Large intestine (tissue), 3 donors: ENCODE data around the gene OR6K6. TPM values are rescaled to one million over a fixed set of nuclear protein-coding genes. Genes with fewer than 3 reads are reported as not detected.

Experiments
- DNase-seq, 2 donors: peaks; one replicate each; pipeline versions ENCODE4 v3.0.0 to v3.0.0-alpha.2; 2013
- H3K27ac ChIP-seq: one replicate; pipeline ENCODE4 v1.5.1; 2013; ENCODE audit warnings: low read length
- H3K27me3 ChIP-seq: 2 replicates; pipeline ENCODE4 v1.6.1; 2013; ENCODE audit warnings: low read length; ENCODE audit not compliant: control insufficient read depth, insufficient read depth
- H3K36me3 ChIP-seq: 2 replicates; pipeline ENCODE4 v1.6.1; 2013; ENCODE audit warnings: low read length; ENCODE audit not compliant: control insufficient read depth, insufficient read depth
- H3K4me1 ChIP-seq: one replicate; pipeline ENCODE4 v1.6.1; 2013; ENCODE audit warnings: low read length; ENCODE audit not compliant: control insufficient read depth, insufficient read depth
- H3K4me3 ChIP-seq: one replicate; pipeline ENCODE4 v1.5.1; 2013; ENCODE audit warnings: low read length
- H3K9me3 ChIP-seq: one replicate; pipeline ENCODE4 v1.6.1; 2013; ENCODE audit warnings: mild to moderate bottlenecking, low read depth, low read length, moderate library complexity; ENCODE audit not compliant: control insufficient read depth
- WGBS: methylation state at CpG from one replicate; pipeline ENCODE4 v1.1.5; 2013; ENCODE audit warnings: low lambda C conversion rate; ENCODE audit not compliant: insufficient coverage; 5-methylcytosine and 5-hydroxymethylcytosine counted together
- polyA plus RNA-seq: library from polyadenylated mRNA; unstranded; fragments of 120-200 nt; gene quantifications from one replicate; pipeline ENCODE4 v1.2.1, GENCODE V29; 2013

The OR6K6 gene
- polyA plus RNA-seq, 1 donor, result not detected

DNA sequence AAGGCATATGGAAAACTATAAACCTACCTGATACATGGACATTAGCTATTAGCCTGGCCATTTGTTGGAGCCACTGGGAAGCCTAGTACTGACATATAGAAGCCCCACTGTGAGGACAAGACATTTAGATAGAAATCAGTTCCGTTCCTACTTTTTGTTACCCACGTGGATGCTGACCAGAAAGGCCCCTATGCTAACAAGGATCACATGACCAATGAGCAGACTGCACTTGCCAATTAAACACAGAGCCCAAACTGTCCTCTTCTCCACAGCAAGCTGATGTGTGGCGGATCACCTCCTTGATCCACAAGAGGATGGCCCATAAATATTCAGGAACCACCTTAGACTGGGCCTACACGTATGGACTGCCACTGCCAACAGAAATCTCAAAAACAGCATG lies 22.8 kb upstream of the OR6K6 start:
- no peaks in the 10 kb centered on the region for H3K9me3 ChIP-seq
- no peak overlapping the region for H3K27ac ChIP-seq
- no peak for DNase-seq
- no peaks in the 10 kb centered on the region for H3K27me3 ChIP-seq
- H3K4me3 ChIP-seq, result no peak overlapping the region
- no CpG with 5 or more reads among the region's 4 CpGs for WGBS
- no peaks in the 10 kb centered on the region for H3K36me3 ChIP-seq
- H3K4me1 ChIP-seq, result no peaks in the 10 kb centered on the region

- DNase-seq, result no peak
- no peak overlapping the region for H3K27ac ChIP-seq
- no peaks in the 10 kb centered on the region for H3K27me3 ChIP-seq
- WGBS, result 60% methylated on average over 1 of the region's 2 CpGs
- H3K36me3 ChIP-seq, result no peaks in the 10 kb centered on the region
- no peak overlapping the region for H3K4me3 ChIP-seq
- H3K4me1 ChIP-seq, result no peaks in the 10 kb centered on the region
- no peaks in the 10 kb centered on the region for H3K9me3 ChIP-seq
These were observed 22.0 kb upstream of the OR6K6 start for GRCh38 chr1:158732524-158732923.

- H3K9me3 ChIP-seq, result no peaks in the 10 kb centered on the region
- no peaks in the 10 kb centered on the region for H3K36me3 ChIP-seq
- no peak overlapping the region for H3K27ac ChIP-seq
- H3K4me1 ChIP-seq, result no peaks in the 10 kb centered on the region
- DNase-seq, result no peak
- no peak overlapping the region for H3K4me3 ChIP-seq
- no peaks in the 10 kb centered on the region for H3K27me3 ChIP-seq
These were observed 18.7 kb upstream of the OR6K6 start for GRCh38 chr1:158735848-158736247.

- Histone ChIP-seq H3K27ac (no peak overlapping the region), H3K36me3 (no peaks in the 10 kb centered on the region), H3K4me3 (no peak overlapping the region), H3K9me3 (no peaks in the 10 kb centered on the region), H3K4me1 (no peaks in the 10 kb centered on the region), H3K27me3 (no peaks in the 10 kb centered on the region)
- WGBS, result no CpG with 5 or more reads among the region's 9 CpGs
- DNase-seq, result no peak
These were observed 2.3 kb upstream of the OR6K6 start for GRCh38 chr1:158752155-158752712.

- Histone ChIP-seq H3K9me3 (no peaks in the 10 kb centered on the region), H3K27me3 (no peaks in the 10 kb centered on the region), H3K36me3 (no peaks in the 10 kb centered on the region), H3K4me3 (no peak within 1 kb of the TSS), H3K27ac (no peak within 1 kb of the TSS), H3K4me1 (no peaks in the 10 kb centered on the region)
- DNase-seq, result no peak
- no CpG with 5 or more reads among the region's 6 CpGs for WGBS
These were observed 17.7 kb downstream of the OR6K6 start, which contains the start of gene OR6N1 for GRCh38 chr1:158771950-158772866. TSS of gene OR6N1 (minus strand) at chr1:158772195. CDS start at chr1:158766682, 5,513 bp downstream.

- Histone ChIP-seq H3K27me3 (no peaks in the 10 kb centered on the region), H3K4me3 (no peak within 1 kb of the TSS), H3K9me3 (no peaks in the 10 kb centered on the region), H3K4me1 (no peaks in the 10 kb centered on the region), H3K27ac (no peak within 1 kb of the TSS), H3K36me3 (no peaks in the 10 kb centered on the region)
- DNase-seq, result no peak
These were observed 26.6 kb downstream of the OR6K6 start, which contains the start of gene OR6N2 for GRCh38 chr1:158781104-158781503. TSS of gene OR6N2 (minus strand) at chr1:158781204. CDS start at chr1:158777635, 3,569 bp downstream.

DNA sequence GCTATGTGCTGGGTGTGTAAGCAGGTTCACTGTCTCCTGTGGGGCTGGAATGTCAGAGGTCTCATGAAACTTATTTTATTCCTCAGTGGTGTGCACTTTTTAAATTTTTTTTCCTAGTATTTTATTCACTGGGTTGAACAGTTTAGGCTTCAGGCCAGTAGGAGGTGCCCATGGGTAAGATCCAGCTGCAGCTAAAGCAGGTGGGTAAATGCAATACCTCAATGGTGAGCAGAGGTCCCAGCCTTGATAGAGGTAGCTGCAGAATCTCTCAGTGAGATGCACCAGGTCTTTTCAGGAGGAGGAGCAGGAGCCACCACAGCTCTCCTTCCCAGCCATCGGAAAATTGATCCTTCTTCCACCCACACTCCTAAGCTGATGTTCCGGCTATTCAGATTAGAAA lies 39.1 kb downstream of the OR6K6 start:
- no peak overlapping the region for H3K4me3 ChIP-seq
- DNase-seq, result no peak
- no peaks in the 10 kb centered on the region for H3K27me3 ChIP-seq
- no peaks in the 10 kb centered on the region for H3K4me1 ChIP-seq
- H3K36me3 ChIP-seq, result no peaks in the 10 kb centered on the region
- no CpG with 5 or more reads among the region's 2 CpGs for WGBS
- no peak overlapping the region for H3K27ac ChIP-seq
- no peaks in the 10 kb centered on the region for H3K9me3 ChIP-seq

GRCh38 chr1:158794247-158794646 lies 39.7 kb downstream of the OR6K6 start:
- no peak for DNase-seq
- Histone ChIP-seq H3K36me3 (no peaks in the 10 kb centered on the region), H3K27ac (no peak overlapping the region), H3K9me3 (no peaks in the 10 kb centered on the region), H3K27me3 (no peaks in the 10 kb centered on the region), H3K4me1 (no peaks in the 10 kb centered on the region), H3K4me3 (no peak overlapping the region)
- WGBS, result no CpG with 5 or more reads among the region's 6 CpGs

DNA sequence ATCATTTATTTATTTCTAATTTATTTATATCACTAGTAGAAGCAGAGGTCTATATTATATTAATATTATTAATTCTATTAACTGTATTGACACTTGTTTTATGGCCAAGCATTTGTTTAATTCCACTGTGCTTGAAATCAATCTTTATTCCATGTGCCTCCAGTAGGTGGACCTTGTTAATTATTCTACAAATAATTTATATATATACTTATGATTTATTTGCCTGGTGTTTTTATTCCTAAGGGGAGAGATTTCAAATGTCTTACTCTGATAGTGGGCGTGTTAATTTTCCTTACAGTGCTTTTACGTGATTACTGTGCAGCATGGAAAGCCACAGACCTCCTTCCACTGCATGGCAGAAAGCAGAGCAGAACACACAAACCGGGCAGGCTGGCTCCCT lies 44.0 kb downstream of the OR6K6 start:
- no peak for DNase-seq

GRCh38 chr1:158799689-158800088 lies 45.2 kb downstream of the OR6K6 start:
- H3K4me1 ChIP-seq, result no peaks in the 10 kb centered on the region
- no peaks in the 10 kb centered on the region for H3K9me3 ChIP-seq
- no peak overlapping the region for H3K4me3 ChIP-seq
- no peak for DNase-seq
- whole genome bisulfite sequencing, result 100% methylated on average over 1 of the region's 4 CpGs
- no peaks in the 10 kb centered on the region for H3K36me3 ChIP-seq
- no peak overlapping the region for H3K27ac ChIP-seq
- H3K27me3 ChIP-seq, result no peaks in the 10 kb centered on the region

More for the DNA sequence above, 44.0 kb downstream of the OR6K6 start:
- H3K36me3 ChIP-seq, result no peaks in the 10 kb centered on the region
- H3K27ac ChIP-seq, result no peak overlapping the region
- no peaks in the 10 kb centered on the region for H3K9me3 ChIP-seq
- no peaks in the 10 kb centered on the region for H3K27me3 ChIP-seq
- H3K4me3 ChIP-seq, result no peak overlapping the region
- H3K4me1 ChIP-seq, result no peaks in the 10 kb centered on the region
- no CpG with 5 or more reads among the region's 3 CpGs for WGBS
